HepG2 (cell line): ENCODE results near the gene DBN1. TPM values are rescaled to one million over a fixed set of nuclear protein-coding genes. Genes with fewer than 3 reads are reported as not detected.
A peak's percentile ranks its signal among the peaks of the same experiment; 100 is the strongest.

Experiments used
- ATAC-seq: fragments of 200-7000 bp; cut with Tn5 transposase; 3 replicates; pipeline ENCODE4 v1.9.1; 2020; ENCODE audit warnings: mild to moderate bottlenecking, moderate library complexity
- BruUV-seq: library from RNA; stranded (reverse); fragments of 400-500 nt; replicated peaks from 2 replicates; lab custom pipeline; 2021; lab: Mats Ljungman, UMichigan
- CTCF ChIA-PET: fragments of 300-600 bp; formaldehyde crosslinking; extraction: SDS; loops from one replicate; lab custom pipeline; 2021; ENCODE audit warnings: low total read pairs, inconsistent platforms, low intra/inter-chr PET ratio; lab: Yijun Ruan, JAX
- POLR2A ChIA-PET: fragments of 350-600 bp; sonication (Branson Sonifier 250); formaldehyde crosslinking; loops from one replicate; lab custom pipeline; 2020; ENCODE audit warnings: antibody characterized with exemption, inconsistent platforms; lab: Yijun Ruan, JAX
- DNase-seq: peaks from one replicate; pipeline ENCODE4 v3.0.0-alpha.2; 2015; ENCODE audit warnings: low spot score
- FAIRE-seq: peaks from 3 replicates; lab custom pipeline; 2011; peaks lifted over from hg19 to GRCh38; lab: Jason Lieb, UNC
- H2AFZ ChIP-seq: one replicate; pipeline ENCODE4 v1.6.1; 2011; ENCODE audit warnings: low read length, inconsistent platforms
- H3K27ac ChIP-seq: fragments of 300-600 bp; 3 replicates; pipeline ENCODE4 v1.8.0; 2011; ENCODE audit warnings: mixed run types, mild to moderate bottlenecking, mixed read lengths, low read length, inconsistent platforms; ENCODE audit not compliant: insufficient read depth; ENCODE audit errors: extremely low read length
- H3K27me3 ChIP-seq, 2 experiments: fragments of 200-600 bp in 1 of 2; 2 replicates in 1 of 2; 3 replicates in 1 of 2; pipeline versions ENCODE4 v1.6.0 to v1.8.0; 2011; ENCODE audit warnings: low read length in 2 of 2, mild to moderate bottlenecking in 2 of 2, moderate library complexity in 2 of 2, inconsistent platforms in 1 of 2; ENCODE audit not compliant: insufficient read depth in 2 of 2, control insufficient read depth in 1 of 2
- H3K36me3 ChIP-seq, 2 experiments: fragments of 200-600 bp in 1 of 2; replicated peaks in 1 of 2; 2 replicates in 1 of 2; 3 replicates in 1 of 2; pipeline versions ENCODE4 v1.5.1 to v1.8.0; 2011; ENCODE audit warnings: low read length in 2 of 2, inconsistent platforms in 1 of 2; ENCODE audit not compliant: insufficient read depth in 2 of 2, control insufficient read depth in 1 of 2
- H3K4me1 ChIP-seq: 2 replicates; pipeline ENCODE4 v1.5.1; 2012; ENCODE audit warnings: low read length, inconsistent platforms; ENCODE audit not compliant: insufficient read depth
- H3K4me2 ChIP-seq: 2 replicates; pipeline ENCODE4 v1.6.0; 2011; ENCODE audit warnings: low read depth, low read length, inconsistent platforms
- H3K4me3 ChIP-seq, 3 experiments: fragments of 200-600 bp in 1 of 3; sonication (generic), shearing (Covaris generic) in 1 of 3; replicated peaks in 1 of 3; 2 replicates each; pipeline ENCODE4 v1.5.1; 2011 to 2016; ENCODE audit warnings: low read length in 3 of 3, inconsistent platforms in 2 of 3, low read depth in 2 of 3, mild to moderate bottlenecking in 2 of 3, control low read depth in 1 of 3, mixed read lengths in 1 of 3; ENCODE audit not compliant: insufficient read depth in 1 of 3
- H3K79me2 ChIP-seq: one replicate; pipeline ENCODE4 v1.6.1; 2011; ENCODE audit warnings: low read length, inconsistent platforms; ENCODE audit not compliant: insufficient read depth
- H3K9ac ChIP-seq: 2 replicates; pipeline ENCODE4 v1.6.0; 2011; ENCODE audit warnings: mild to moderate bottlenecking, low read depth, low read length, inconsistent platforms; ENCODE audit not compliant: insufficient read depth
- H3K9me3 ChIP-seq: 2 replicates; pipeline ENCODE4 v1.5.1; 2012; ENCODE audit warnings: mild to moderate bottlenecking, low read length
- H4K20me1 ChIP-seq: 2 replicates; pipeline ENCODE4 v1.6.0; 2011; ENCODE audit warnings: inconsistent platforms, mild to moderate bottlenecking, low read length, moderate library complexity; ENCODE audit not compliant: insufficient read depth
- BORCS8-MEF2B ChIP-seq: sonication (generic); formaldehyde crosslinking; IDR thresholded peaks from 2 replicates; pipeline ENCODE4 v1.8.0; 2022; ENCODE audit warnings: mild to moderate bottlenecking, missing genetic modification reagents
- HDAC2 ChIP-seq: sonication (generic); formaldehyde crosslinking; IDR thresholded peaks from 2 replicates; pipeline ENCODE4 v1.4.0; 2020; ENCODE audit warnings: missing genetic modification reagents
- ZNF333 ChIP-seq: sonication (generic); formaldehyde crosslinking; IDR thresholded peaks from 2 replicates; pipeline ENCODE4 v1.4.0; 2020; ENCODE audit warnings: mild to moderate bottlenecking, missing genetic modification reagents, borderline replicate concordance
- ZNF550 ChIP-seq: sonication (generic); formaldehyde crosslinking; IDR thresholded peaks from 2 replicates; pipeline ENCODE4 v1.4.0; 2020; ENCODE audit warnings: mild to moderate bottlenecking, missing genetic modification reagents, borderline replicate concordance
- ZNF75D ChIP-seq: sonication (generic); formaldehyde crosslinking; IDR thresholded peaks from 2 replicates; pipeline ENCODE4 v1.8.1; 2023; ENCODE audit warnings: missing genetic modification reagents, mild to moderate bottlenecking, borderline replicate concordance
- WGBS: methylation state at CpG from one replicate; pipeline ENCODE4 v1.1.6; 2017; ENCODE audit warnings: low lambda C conversion rate; 5-methylcytosine and 5-hydroxymethylcytosine counted together
- in situ Hi-C: cut with HindIII; loops from 2 replicates; pipeline ENCODE4 v1.10.0; 2017; ENCODE audit warnings: low pct_unique_long_range_greater_than_20kb; ENCODE audit not compliant: extremely low pct_ligation_motif_present
- intact Hi-C: fragments of 100-400 bp; cut with micrococcal nuclease; formaldehyde crosslinking; loops from one replicate; pipeline ENCODE4 v1.10.0; 2022; ENCODE audit not compliant: unreplicated experiment
- polyA plus RNA-seq, 8 experiments: library from polyadenylated mRNA; depleted of rRNA in 3 of 8; stranded (reverse) in 7 of 8; unstranded in 1 of 8; fragments of >200 nt; fragmentation: Illumina TruSeq in 4 of 8; extraction: Trizol in 4 of 8; gene quantifications; 2 replicates each; pipeline versions ENCODE4 v1.2.1 to v1.2.3, GENCODE V29; 2011 to 2016; ENCODE audit warnings: low read depth in 4 of 8, missing spikeins in 1 of 8, mixed read lengths in 1 of 8; ENCODE audit not compliant: insufficient read depth in 1 of 8
- total RNA-seq, 5 experiments: library from RNA; depleted of rRNA; stranded (reverse); fragments of >200 nt; fragmentation: Illumina TruSeq; extraction: Trizol; gene quantifications; 2 replicates each; pipeline ENCODE4 v1.2.3, GENCODE V29; 2016; ENCODE audit warnings: low read depth in 1 of 5
- TF ChIP-seq, protein P1 (sequence below): sonication (generic); formaldehyde crosslinking; IDR thresholded peaks from 2 replicates; pipeline ENCODE4 v1.4.0; 2020; ENCODE audit warnings: missing genetic modification reagents
- TF ChIP-seq, protein P2 (sequence below): sonication (generic); formaldehyde crosslinking; IDR thresholded peaks from 2 replicates; pipeline ENCODE4 v1.8.0; 2022; ENCODE audit warnings: missing genetic modification reagents, mild to moderate bottlenecking, moderate library complexity, borderline replicate concordance
- TF ChIP-seq, protein P3 (sequence below), 2 experiments: sonication (generic) in 1 of 2; formaldehyde crosslinking in 1 of 2; IDR thresholded peaks; 2 replicates each; pipeline versions ENCODE4 v1.6.1 to v1.9.0; 2014 to 2022; ENCODE audit warnings: antibody characterized with exemption in 1 of 2, borderline replicate concordance in 1 of 2, inconsistent platforms in 1 of 2, low read depth in 1 of 2, missing genetic modification reagents in 1 of 2
- TF ChIP-seq, protein P4 (sequence below): sonication (generic); formaldehyde crosslinking; IDR thresholded peaks from 2 replicates; pipeline ENCODE4 v1.4.0; 2020; ENCODE audit warnings: mild to moderate bottlenecking, missing genetic modification reagents
- TF ChIP-seq, protein P5 (sequence below): sonication (generic); formaldehyde crosslinking; IDR thresholded peaks from 2 replicates; pipeline ENCODE4 v1.4.0; 2020; ENCODE audit warnings: missing genetic modification reagents

The DBN1 gene
- total and polyA plus RNA-seq, 2 of the 13 experiments (the other 11 are each of a cell fraction or from before 2014, with no cell fraction given), result 27.0 to 37.3 TPM

DNA sequence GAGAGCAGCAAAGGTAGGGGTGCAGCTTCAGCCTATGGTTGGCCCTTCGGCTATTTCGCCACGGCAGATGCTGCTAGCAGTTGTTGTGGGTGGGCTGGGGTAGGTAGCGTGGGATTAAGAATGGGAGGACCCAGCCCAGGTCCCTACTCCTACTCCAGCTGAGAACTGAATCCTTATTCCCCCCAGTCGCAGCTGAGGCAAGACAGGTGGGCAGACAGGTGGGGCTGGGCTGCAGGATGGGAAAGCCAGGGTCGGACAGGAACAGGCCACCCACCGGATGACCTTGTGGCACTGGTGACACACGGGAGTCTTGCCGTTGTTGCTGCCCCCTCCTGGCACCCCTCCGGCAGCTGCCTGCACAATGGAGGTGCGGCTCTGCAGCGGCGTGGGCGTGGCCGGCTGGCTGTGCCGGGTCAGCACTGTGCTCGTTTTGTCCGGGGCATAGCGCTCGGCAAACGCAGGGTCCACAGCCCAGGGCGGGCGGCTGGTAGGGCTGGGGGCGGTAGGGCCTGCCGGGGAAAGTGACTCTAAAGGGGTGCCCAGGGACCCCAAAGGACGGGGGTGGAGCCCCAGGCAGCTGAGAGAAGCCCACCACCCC, 15.8 kb upstream of the DBN1 start:
- Histone ChIP-seq H3K27me3 (no peaks in the 10 kb centered on the region), H3K4me1 (peaks cover 5% of the 10 kb centered on the region), H3K79me2 (no peaks in the 10 kb centered on the region), H3K9ac (no peak overlapping the region), H3K27ac (no peak overlapping the region), H2AFZ (no peak overlapping the region), H3K4me3 (no peak overlapping the region), H3K36me3 (peaks cover 15 to 18% of the 10 kb centered on the region in 2 experiments; a peak in 4 of 5 replicates), H3K9me3 (no peaks in the 10 kb centered on the region), H4K20me1 (0 out of 2 replicates have a peak, but pooled peaks cover 4% of the 10 kb centered on the region), H3K4me2 (no peak overlapping the region)
- intact Hi-C loops, result no loop called here
- DNase-seq (no peak), ATAC-seq (no peak; the same call in 1 of the 3 replicates), FAIRE-seq (no peak)
- 90% methylated on average over 10 of the region's 26 CpGs for whole genome bisulfite sequencing
- ChIA-PET POLR2A (no interaction called here), CTCF (no interaction called here)
- BruUV-seq, result no TSS peak
- in situ Hi-C loops, result no loop called here
- TF ChIP-seq, protein P1, sequence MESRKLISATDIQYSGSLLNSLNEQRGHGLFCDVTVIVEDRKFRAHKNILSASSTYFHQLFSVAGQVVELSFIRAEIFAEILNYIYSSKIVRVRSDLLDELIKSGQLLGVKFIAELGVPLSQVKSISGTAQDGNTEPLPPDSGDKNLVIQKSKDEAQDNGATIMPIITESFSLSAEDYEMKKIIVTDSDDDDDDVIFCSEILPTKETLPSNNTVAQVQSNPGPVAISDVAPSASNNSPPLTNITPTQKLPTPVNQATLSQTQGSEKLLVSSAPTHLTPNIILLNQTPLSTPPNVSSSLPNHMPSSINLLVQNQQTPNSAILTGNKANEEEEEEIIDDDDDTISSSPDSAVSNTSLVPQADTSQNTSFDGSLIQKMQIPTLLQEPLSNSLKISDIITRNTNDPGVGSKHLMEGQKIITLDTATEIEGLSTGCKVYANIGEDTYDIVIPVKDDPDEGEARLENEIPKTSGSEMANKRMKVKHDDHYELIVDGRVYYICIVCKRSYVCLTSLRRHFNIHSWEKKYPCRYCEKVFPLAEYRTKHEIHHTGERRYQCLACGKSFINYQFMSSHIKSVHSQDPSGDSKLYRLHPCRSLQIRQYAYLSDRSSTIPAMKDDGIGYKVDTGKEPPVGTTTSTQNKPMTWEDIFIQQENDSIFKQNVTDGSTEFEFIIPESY (CRISPR knock-in tag), result peak; percentile 67; the same call in 1 of the 2 replicates
- TF ChIP-seq, protein P2, sequence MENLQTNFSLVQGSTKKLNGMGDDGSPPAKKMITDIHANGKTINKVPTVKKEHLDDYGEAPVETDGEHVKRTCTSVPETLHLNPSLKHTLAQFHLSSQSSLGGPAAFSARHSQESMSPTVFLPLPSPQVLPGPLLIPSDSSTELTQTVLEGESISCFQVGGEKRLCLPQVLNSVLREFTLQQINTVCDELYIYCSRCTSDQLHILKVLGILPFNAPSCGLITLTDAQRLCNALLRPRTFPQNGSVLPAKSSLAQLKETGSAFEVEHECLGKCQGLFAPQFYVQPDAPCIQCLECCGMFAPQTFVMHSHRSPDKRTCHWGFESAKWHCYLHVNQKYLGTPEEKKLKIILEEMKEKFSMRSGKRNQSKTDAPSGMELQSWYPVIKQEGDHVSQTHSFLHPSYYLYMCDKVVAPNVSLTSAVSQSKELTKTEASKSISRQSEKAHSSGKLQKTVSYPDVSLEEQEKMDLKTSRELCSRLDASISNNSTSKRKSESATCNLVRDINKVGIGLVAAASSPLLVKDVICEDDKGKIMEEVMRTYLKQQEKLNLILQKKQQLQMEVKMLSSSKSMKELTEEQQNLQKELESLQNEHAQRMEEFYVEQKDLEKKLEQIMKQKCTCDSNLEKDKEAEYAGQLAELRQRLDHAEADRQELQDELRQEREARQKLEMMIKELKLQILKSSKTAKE, result no peak
- TF ChIP-seq, protein P3, sequence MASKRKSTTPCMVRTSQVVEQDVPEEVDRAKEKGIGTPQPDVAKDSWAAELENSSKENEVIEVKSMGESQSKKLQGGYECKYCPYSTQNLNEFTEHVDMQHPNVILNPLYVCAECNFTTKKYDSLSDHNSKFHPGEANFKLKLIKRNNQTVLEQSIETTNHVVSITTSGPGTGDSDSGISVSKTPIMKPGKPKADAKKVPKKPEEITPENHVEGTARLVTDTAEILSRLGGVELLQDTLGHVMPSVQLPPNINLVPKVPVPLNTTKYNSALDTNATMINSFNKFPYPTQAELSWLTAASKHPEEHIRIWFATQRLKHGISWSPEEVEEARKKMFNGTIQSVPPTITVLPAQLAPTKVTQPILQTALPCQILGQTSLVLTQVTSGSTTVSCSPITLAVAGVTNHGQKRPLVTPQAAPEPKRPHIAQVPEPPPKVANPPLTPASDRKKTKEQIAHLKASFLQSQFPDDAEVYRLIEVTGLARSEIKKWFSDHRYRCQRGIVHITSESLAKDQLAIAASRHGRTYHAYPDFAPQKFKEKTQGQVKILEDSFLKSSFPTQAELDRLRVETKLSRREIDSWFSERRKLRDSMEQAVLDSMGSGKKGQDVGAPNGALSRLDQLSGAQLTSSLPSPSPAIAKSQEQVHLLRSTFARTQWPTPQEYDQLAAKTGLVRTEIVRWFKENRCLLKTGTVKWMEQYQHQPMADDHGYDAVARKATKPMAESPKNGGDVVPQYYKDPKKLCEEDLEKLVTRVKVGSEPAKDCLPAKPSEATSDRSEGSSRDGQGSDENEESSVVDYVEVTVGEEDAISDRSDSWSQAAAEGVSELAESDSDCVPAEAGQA (IDR thresholded peaks at IDR 0.05; ENCODE audit: low read depth), result no peak
- TF ChIP-seq, protein P3 (CRISPR knock-in tag; IDR thresholded peaks at IDR 0.05; ENCODE audit: borderline replicate concordance), result no peak
- no peak for TF ChIP-seq ZNF75D (CRISPR knock-in tag)
- TF ChIP-seq ZNF333 (CRISPR knock-in tag), result no peak
- no peak for TF ChIP-seq BORCS8-MEF2B (CRISPR knock-in tag)
- TF ChIP-seq, protein P4, sequence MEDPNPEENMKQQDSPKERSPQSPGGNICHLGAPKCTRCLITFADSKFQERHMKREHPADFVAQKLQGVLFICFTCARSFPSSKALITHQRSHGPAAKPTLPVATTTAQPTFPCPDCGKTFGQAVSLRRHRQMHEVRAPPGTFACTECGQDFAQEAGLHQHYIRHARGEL (CRISPR knock-in tag), result no peak
- TF ChIP-seq, protein P5, sequence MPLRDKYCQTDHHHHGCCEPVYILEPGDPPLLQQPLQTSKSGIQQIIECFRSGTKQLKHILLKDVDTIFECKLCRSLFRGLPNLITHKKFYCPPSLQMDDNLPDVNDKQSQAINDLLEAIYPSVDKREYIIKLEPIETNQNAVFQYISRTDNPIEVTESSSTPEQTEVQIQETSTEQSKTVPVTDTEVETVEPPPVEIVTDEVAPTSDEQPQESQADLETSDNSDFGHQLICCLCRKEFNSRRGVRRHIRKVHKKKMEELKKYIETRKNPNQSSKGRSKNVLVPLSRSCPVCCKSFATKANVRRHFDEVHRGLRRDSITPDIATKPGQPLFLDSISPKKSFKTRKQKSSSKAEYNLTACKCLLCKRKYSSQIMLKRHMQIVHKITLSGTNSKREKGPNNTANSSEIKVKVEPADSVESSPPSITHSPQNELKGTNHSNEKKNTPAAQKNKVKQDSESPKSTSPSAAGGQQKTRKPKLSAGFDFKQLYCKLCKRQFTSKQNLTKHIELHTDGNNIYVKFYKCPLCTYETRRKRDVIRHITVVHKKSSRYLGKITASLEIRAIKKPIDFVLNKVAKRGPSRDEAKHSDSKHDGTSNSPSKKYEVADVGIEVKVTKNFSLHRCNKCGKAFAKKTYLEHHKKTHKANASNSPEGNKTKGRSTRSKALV, result no peak
- no peak for TF ChIP-seq HDAC2 (CRISPR knock-in tag)
- TF ChIP-seq ZNF550 (CRISPR knock-in tag), result no peak
